Fibroblast of gingiva (primary cell): Measurements from ENCODE around the gene STAP2.

Experiments used
- DNase-seq: peaks from one replicate; pipeline ENCODE4 v3.0.0-alpha.2; 2011; ENCODE audit warnings: low read depth

The STAP2 gene

DNA sequence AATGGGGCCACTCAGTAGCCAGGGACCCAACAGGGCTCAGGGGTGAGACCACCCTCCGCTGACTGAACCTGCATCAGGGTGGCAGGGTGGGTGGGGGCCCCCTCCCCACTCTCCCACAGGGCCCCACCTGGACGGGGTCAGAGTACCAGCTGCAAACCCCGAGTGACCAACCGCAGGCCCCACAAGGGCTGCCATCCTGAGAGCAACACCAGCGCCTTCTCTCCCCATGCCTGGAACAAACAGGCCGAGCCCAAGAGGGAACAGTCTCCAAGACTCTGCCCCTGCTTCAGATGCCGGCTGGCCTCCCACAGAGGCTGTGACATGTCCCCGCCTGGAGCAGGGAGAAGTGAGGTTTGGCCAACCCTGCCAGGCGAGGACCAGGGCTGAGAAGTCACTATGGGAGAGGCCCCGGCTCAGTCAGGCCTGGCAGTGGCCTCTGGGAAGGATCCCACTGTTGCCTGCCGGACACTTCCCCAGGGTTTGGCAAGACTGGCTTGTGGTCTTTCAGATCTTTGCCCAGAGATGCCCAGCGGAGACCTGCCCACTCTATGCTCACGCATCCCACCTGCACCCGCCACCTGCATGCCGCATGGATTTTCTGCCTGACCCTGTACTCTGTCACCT lies 31.9 kb upstream of the STAP2 start:
- DNase-seq = no peak

GRCh38 chr19:4369888-4370260 lies 31.2 kb upstream of the STAP2 start:
- peak; percentile 57 for DNase-seq

- no peak for DNase-seq
These were observed 30.7 kb upstream of the STAP2 start for GRCh38 chr19:4369109-4369887.

DNA sequence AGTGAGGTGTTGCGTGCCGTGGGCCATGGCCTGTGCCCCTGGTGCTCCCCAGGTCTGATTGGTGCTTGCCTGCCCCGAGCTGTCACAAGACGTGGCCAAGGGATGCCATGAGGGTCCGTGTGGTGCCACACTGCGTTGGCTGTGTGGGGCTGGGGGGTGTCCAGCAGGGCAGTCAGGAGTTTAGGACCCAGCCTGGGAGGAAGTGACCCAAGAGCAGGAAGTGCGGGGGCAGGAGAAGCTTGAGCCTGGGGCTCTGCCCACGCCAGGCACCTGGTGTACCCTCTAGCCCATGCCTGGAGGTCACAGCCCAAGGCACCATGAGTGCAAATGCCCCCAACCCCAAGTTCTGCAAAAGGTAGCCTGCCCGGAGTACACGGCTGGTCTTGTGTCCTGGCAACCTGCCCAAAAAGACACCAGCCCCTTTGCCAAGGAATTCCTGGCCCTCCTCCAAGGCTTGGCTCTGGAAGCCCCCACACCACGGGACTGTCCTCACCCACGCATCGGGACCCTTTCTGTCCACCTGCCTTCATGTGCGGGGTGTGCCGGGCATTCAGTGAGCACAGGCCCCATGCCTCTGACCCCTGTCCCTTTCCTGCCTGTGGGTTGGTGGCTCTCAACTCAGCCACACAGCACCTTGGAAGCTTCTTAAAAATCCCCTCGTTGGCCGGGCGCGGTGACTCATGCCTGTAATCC lies 29.6 kb upstream of the STAP2 start:
- no peak for DNase-seq

DNA sequence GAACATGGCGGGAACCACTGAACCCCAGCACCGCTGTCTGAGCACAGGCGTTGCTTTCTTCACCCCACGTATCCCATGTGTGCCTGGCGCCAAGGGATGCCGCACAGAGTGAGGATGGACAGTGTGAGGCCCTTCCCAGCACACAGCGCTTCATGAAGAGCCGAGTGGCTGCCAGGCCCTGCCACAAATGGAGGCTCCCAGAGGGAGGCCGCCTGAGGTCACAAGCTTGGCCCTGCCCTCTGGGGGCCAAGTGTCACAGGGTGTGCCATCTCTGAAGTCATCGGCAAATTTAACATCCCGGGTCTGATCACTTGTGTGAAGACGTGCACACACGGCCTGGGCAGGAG lies 29.1 kb upstream of the STAP2 start:
- DNase-seq = no peak

- DNase-seq = no peak
These were observed 28.7 kb upstream of the STAP2 start for GRCh38 chr19:4367336-4367723.

GRCh38 chr19:4366666-4367335 lies 28.2 kb upstream of the STAP2 start:
- DNase-seq = no peak

DNA sequence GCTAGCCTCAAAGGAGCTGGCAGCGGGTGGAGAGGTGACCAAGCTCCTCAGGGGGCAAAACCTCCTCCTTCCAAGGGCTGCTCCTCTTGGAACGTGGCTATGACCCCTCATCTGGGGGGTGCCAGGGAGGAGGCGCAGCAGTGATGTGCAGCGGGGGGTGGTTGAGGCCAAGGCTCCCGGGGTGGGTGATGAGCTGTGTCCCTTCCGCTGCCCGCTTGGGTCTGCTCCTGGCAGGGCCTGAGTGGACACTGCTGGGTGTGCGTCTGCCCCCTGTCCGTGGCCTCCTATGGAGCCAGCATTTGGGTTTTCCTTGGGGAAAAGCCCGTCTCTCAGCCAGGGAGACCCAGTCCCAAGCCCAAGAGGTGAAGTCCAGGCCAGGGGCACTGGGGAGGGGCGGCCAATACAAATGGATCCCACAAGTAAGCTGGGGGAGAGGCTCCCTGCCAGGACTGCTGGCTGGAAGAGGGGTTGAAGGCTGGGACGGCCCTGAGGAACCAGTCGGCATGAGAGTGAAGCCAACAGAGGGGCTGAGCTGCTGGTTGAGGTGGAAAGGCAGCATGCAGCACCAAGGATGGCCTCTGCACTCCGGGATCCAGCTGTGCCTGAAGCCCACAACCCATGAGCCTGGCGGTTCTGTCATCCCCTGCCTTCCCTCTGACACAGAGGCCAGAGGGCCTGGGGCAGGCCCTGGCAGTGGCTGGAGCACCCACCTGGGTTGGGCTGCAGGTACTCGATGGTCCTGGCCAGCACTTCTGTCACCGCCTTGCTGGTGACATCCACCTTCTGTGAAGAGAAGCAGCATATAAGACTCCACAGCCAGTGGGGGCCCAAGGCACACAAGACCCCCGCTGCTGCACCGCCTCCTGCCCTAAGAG lies 27.4 kb upstream of the STAP2 start:
- no peak for DNase-seq

- DNase-seq = no peak
These were observed 26.7 kb upstream of the STAP2 start for GRCh38 chr19:4365341-4365740.

DNA sequence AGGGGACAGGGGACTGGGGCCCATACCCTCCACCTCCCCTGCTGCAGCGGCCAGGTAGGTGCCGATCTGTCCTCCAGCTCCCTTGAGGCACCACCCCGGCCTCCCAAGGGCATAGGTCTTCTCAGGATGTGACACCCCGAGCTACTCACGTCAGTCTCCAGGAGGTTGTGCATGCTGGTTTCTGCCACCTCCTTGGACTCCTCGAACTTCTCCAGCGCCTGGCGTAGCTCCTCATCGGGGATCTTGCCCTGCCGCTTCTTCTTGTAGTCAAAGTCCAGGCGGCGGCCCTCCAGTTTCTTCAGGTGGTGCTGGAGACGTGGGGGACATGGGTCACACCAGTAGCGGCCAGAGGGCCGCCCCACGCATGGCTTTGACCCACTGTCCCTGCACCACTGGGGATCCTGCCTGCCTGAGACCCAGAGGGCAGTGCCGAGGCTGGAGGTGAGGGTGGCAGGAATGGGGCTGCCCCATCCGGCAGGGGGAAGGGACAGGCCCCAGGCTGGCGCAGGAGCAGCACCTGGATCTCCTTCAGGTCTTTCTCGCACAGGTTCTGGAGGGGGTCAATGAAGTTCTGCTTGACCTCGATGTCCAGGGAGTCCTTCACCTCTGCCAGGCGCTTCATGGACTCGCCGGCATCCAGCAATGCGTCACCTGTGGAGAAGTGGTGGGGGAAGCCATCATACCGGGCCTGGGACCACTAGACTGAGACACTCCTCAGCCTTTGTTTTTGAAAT lies 25.1 kb upstream of the STAP2 start:
- DNase-seq = no peak

GRCh38 chr19:4362831-4363545 lies 24.4 kb upstream of the STAP2 start:
- DNase-seq = no peak

GRCh38 chr19:4362101-4362828 lies 23.6 kb upstream of the STAP2 start:
- no peak for DNase-seq

DNA sequence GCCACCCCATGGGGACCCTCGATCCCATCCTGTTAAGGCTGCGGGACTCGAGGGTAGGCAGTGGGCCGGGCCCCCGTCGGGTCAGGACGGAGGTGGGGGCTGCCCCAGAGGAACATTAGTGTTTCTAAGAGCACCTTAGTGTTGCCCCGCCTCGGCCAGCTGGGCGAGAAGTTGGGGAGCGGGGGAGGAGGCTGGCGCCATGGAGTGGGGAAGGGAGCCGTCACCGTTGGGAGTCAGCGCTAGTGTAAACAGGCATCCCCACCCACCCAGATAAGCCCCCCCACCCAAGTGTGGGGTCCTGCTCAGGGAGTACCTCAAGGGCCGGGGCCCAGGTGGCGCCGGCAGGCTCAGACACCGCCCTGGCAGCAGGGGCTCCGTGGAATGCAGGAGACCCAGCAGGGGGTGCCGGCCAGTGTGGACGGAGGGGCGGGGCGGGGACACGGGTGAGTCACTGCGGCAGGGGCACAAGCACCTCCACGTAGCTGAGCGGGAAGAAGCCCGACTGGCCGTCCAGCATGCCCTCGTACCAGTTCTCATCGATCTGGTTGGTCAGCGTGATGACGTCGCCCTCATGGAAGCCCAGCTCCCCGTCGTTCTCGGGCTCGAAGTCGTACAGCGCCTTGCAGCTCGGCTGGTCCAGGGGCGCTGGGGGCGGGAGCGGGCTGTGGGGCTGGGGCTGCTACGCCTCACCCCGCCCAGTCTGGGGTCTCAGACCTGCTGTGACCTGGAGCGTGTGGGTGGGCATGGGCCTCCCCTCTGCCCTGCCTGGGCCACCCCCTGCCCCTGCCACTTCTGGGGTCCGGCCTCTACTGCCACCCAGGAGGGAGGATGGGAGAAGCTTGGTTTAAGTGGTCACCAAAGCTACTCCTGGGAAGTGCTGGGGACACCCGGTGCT lies 22.8 kb upstream of the STAP2 start:
- DNase-seq = no peak

GRCh38 chr19:4360641-4361151 lies 22.1 kb upstream of the STAP2 start:
- DNase-seq = no peak

DNA sequence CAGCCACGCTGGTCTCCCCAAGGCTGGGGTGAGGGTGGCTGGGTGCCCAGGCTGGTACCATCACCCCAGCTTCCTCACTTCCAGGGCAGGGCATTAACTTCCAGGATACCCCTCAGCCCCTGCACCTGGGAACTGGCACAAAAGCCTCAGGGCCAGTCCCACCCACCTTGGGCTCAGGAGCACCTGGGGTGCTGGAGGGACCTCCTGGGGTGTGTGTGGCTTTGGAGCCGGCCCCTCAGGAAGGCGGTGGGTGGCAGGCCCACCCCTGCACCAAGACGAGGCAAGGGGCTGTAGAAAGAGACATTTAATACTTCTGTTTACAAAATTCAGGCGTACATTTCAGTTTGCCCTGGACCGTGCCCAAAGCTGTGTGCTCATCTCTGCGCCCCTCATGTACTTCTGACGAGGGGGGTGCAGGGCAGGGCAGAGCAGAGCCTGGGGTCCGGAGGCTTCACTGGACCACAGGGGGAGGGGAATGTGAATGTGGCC lies 21.5 kb upstream of the STAP2 start:
- no peak for DNase-seq

- no peak for DNase-seq
These were observed 21.0 kb upstream of the STAP2 start for GRCh38 chr19:4359627-4360000.

DNA sequence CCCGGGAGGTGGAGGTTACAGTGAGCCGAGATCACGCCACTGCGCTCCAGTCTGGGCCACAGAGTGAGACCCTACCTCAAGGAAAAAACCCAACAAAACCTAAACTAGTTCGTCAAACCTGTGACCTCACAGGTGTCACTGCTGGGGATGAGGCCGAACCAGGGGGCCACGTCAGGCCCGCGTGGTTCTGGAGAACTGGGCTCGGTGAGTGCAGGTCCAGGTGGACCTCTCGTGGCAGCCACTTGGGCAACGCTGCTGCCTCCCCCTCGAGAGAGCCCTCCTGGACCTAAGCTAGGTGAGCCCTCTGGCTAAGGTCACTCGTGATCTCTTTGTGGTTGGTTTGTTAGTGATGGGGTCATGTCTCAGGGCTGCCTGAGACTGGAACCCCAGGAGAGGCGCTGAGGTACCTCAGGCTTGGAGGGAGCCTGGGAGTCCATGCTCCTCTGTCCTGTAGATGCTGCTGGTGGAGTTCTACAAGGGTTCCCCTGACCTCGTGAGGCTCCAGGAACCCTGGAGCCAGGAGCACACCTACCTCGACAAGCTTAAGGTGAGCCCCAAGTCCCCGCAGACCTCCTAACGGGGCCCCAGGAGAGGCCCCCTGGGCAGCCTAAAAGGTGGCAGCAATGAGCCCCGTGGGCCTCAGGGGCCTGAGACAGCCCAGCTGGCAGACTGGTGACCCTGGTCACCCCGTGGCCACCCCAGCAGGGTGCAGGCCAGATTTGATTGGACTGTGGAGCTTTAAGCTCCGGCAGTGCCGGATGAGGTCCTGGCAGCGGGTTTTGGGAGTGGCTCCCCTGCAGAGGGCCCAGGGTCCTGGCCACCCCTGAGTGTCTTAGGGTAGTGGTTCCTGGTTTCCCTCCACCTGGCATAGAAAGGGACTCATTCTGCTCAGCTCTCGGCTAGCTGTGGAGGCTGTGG lies 20.3 kb upstream of the STAP2 start:
- DNase-seq = no peak
